Psoas muscle (tissue), 8 donors: ENCODE data around the gene MRPL14. TPM values are rescaled to one million over a fixed set of nuclear protein-coding genes. Genes with fewer than 3 reads are reported as not detected.

Source experiments
- ATAC-seq, 4 donors: fragments of 200-7000 bp; cut with Tn5 transposase; one replicate each; pipeline ENCODE4 v1.9.1; 2020; ENCODE audit warnings: moderate library complexity in 3 of 4, mild to moderate bottlenecking in 2 of 4
- DNase-seq, 2 donors: peaks; one replicate each; pipeline ENCODE4 v3.0.0-alpha.2; 2020
- H3K27ac ChIP-seq: fragments of 200-600 bp; one replicate; pipeline ENCODE4 v1.8.0; 2022
- H3K27me3 ChIP-seq, 3 donors: fragments of 200-600 bp in 1 of 3; one replicate each; pipeline versions ENCODE4 v1.6.1 to v1.8.0; 2013 to 2022; ENCODE audit warnings: low read length in 2 of 3, mild to moderate bottlenecking in 2 of 3, moderate library complexity in 1 of 3; ENCODE audit not compliant: insufficient read depth in 3 of 3
- H3K36me3 ChIP-seq, 2 donors: fragments of 200-600 bp in 1 of 2; one replicate each; pipeline versions ENCODE4 v1.6.1 to v1.8.0; 2013 to 2022; ENCODE audit warnings: low read depth in 1 of 2, mild to moderate bottlenecking in 1 of 2, moderate library complexity in 1 of 2; ENCODE audit not compliant: insufficient read depth in 1 of 2
- H3K4me1 ChIP-seq: fragments of 200-600 bp; one replicate; pipeline ENCODE4 v1.8.0; 2022
- H3K4me3 ChIP-seq: fragments of 200-600 bp; one replicate; pipeline ENCODE4 v1.8.0; 2022; ENCODE audit warnings: mild to moderate bottlenecking
- H3K9me3 ChIP-seq: fragments of 200-600 bp; one replicate; pipeline ENCODE4 v1.8.0; 2022
- WGBS, 3 donors: extraction: QIAGEN DNeasy Blood & Tissue Kit; methylation state at CpG; one replicate each; pipeline versions ENCODE4 v1.1.6 to v1.1.7; 2013; 5-methylcytosine and 5-hydroxymethylcytosine counted together
- intact Hi-C, 2 donors: fragments of 100-400 bp; cut with DNase I; formaldehyde crosslinking; loops; one replicate each; pipeline versions ENCODE4 v1.11.0 to v1.14.2; 2022
- polyA plus RNA-seq, 3 donors: library from polyadenylated mRNA; stranded (reverse); fragments of 200-250 nt; gene quantifications; one replicate each; pipeline ENCODE4 v1.2.3, GENCODE V29; 2013
- total RNA-seq, 4 donors: library from RNA; stranded (reverse); fragmentation: NEBNext Ultra II Directional in 2 of 4; extraction: Animal tissue kit (Norgen Biotek cat#: 25700) in 2 of 4; gene quantifications; one replicate each; pipeline versions ENCODE4 v1.2.1 to v1.2.4, GENCODE V29; 2021 to 2023
- TF ChIP-seq, protein P1 (sequence below): fragments of 200-600 bp; IDR thresholded peaks from one replicate; pipeline ENCODE4 v1.8.0; 2022; ENCODE audit warnings: antibody characterized with exemption
- donor health status: healthy with polysubstance abuse.
- donor health status: DM: no; HTN: no; CAD: no; lungs with moderate emphysema.
- donor health status: Bipolar disorder and iron deficiency.
- donor health status: healthy.
- donor health status: DM: yes; HTN: yes; CAD: no.
- donor health status: DM: no; HTN: no; CAD: no.
- donor health status: DM: no; HTN: no; CAD: no.
- donor health status: DM: yes; HTN: yes; CAD: no.

The MRPL14 gene
- total and polyA plus RNA-seq, 7 donors: 62.3 to 308 (median 166) TPM

DNA sequence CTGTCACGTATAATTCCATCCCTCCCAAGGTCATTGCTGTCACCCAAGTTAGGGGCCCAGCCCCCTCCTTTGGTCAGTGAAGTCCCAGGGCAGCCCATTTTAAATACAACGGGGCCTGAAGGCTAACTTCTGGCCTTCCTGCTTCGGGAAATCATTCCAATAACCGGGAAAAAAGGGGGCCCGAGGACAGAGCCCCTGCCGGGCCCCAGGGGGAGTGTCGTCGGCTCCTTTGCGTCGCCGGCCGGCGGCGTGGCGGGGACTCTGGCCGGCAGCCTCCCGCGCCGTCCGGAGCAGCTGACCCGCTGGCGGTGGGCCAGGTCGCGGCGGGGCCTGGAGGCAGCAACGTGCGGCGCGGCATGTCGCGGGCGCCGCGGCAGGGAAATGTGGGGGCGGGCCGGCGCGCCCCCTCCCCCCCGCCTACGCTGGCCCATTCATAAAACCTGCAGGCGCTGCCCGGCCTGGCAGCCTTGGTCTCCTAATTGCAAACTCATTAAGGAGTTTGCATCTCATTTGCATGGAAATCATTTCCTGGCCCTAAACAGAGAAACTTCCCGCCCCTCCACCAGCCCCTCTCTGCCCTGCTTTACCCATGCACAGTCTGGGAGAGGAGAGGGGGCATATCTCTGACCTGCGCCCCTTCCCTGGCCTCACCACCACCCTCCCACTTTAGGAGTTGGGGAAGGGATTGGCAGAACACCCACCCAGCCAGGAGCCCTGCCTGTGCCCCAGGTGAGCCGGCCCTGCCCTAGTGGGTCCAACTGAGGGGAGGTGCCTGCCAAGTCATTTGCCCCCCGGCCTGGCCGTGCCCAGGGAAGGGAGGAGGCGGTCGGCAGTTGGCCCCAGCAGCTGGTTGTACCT is 50.7 kb downstream of the MRPL14 start:
- H3K27me3 ChIP-seq: no peaks in the 10 kb centered on the region
- no peaks in the 10 kb centered on the region for H3K9me3 ChIP-seq
- peak overlapping the region; percentile 13 for H3K4me3 ChIP-seq
- DNase-seq (peak; percentile 74 to 85), ATAC-seq (peak in 3 of 4 donors; percentile 10 to 31 (median 25))
- 11 to 16% (median 14%) methylated on average over 36 to 49 of the region's 49 CpGs for WGBS, 3 donors
- H3K27ac ChIP-seq: peak overlapping the region; percentile 90
- TF ChIP-seq, protein P1, sequence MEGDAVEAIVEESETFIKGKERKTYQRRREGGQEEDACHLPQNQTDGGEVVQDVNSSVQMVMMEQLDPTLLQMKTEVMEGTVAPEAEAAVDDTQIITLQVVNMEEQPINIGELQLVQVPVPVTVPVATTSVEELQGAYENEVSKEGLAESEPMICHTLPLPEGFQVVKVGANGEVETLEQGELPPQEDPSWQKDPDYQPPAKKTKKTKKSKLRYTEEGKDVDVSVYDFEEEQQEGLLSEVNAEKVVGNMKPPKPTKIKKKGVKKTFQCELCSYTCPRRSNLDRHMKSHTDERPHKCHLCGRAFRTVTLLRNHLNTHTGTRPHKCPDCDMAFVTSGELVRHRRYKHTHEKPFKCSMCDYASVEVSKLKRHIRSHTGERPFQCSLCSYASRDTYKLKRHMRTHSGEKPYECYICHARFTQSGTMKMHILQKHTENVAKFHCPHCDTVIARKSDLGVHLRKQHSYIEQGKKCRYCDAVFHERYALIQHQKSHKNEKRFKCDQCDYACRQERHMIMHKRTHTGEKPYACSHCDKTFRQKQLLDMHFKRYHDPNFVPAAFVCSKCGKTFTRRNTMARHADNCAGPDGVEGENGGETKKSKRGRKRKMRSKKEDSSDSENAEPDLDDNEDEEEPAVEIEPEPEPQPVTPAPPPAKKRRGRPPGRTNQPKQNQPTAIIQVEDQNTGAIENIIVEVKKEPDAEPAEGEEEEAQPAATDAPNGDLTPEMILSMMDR: no peak
- intact Hi-C loops: loop anchor here in 1 of 2 donors (1.0 to 10.0 kb wide), 4 partner anchors 124 to 442 kb away; partner anchors contain the start of genes MAD2L1BP and VEGFA
- H3K36me3 ChIP-seq: no peaks in the 10 kb centered on the region
- peaks cover 26% of the 10 kb centered on the region for H3K4me1 ChIP-seq

DNA sequence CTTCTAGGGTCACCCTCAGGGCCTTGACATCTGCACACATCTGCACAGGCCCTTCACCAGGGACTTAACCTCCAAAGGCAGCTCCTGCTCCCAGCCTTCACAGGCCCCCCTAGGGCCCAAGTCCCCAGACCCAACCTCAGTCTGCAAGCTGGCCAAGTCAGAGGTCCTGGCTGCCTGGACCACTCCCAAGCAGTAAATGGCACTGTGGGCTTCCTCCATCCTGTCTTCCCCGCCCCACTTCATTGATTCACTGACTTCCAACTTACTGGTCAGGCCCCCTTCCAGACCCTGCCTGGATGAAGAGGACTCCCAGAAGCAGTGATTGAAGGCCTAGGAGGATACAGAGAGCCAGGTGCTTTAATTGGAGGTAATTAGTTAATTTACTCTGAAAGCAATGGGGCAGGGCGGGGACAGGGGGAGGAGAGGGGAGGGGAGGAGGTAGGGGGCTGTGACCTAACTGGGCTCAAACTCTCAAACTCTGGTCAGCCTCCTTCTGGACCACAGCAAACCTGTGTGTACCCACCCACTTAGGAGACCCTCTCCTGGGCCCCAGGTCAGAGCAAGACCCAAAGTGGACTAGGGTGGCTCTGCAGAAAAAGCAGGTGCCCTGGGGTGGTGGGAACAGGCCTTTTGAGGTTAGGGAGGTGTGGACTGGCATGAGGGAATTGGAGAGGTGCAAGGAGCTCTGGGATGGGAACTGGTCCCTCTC is 51.5 kb downstream of the MRPL14 start:
- intact Hi-C loops: loop anchor here (1.0 to 10.0 kb wide), 5 partner anchors 123 to 441 kb away; partner anchors contain the start of gene MAD2L1BP (in 1 of the 2)
- WGBS, 3 donors: 90 to 100% (median 97%) methylated on average over 1 to 2 of the region's 2 CpGs
- Histone ChIP-seq H3K36me3 (no peaks in the 10 kb centered on the region), H3K4me1 (peaks cover 26% of the 10 kb centered on the region), H3K4me3 (peak overlapping the region; percentile 13), H3K27me3 (no peaks in the 10 kb centered on the region), H3K9me3 (no peaks in the 10 kb centered on the region), H3K27ac (peak overlapping the region; percentile 90)
- TF ChIP-seq, protein P1: no peak
- ATAC-seq (no peak), DNase-seq (peak in 1 of 2 donors; percentile 50)

DNA sequence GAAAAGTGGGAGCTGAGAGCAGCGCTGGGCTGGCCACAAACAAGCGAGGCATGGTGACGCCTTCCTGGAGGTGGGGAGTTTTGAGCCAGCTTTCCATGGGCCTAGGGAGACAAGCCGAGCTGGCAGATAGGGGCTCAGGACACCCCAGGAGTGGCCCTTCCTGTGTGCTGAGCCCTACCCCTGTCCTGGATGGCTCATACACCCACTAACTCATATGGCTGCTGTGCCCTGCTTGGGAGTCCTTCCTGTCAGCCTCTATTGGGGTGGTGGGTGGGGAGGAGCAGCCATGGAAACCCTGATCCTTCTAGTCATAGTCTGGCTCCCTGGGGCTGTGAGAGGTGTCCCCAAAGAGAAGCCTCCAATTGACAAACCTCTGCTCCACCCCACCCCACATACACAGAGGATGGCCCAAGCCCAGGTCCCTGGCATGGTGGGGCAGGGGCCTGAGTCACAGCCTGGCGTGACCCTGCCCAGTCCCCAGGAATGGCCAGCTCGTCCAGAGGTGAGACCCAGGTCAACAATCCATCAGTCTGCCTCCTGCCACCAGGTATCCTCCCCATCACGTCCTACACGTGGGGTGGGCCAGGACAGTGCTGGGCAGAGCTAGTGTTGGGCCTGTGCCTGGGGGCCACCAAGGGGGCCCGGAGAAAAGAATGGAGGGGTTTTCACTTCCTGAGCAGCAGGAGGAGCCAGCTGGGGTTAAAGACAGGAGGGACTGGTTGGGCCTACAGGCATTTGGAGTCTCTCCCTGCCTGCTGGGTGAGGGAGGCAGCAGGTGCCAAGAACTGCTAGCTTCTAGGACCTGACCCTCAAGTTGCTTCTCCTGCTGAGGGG is 52.2 kb downstream of the MRPL14 start:
- ATAC-seq: peak in 3 of 4 donors; percentile 1 to 5 (median 5)
- Histone ChIP-seq H3K27me3 (no peaks in the 10 kb centered on the region), H3K36me3 (no peaks in the 10 kb centered on the region), H3K4me1 (peaks cover 26% of the 10 kb centered on the region), H3K4me3 (no peak overlapping the region), H3K27ac (peak overlapping the region; percentile 90), H3K9me3 (no peaks in the 10 kb centered on the region)
- intact Hi-C loops: loop anchor here (1.0 to 10.0 kb wide), 7 partner anchors 73 to 440 kb away; partner anchors contain the start of gene MAD2L1BP (in 1 of the 2)
- WGBS, 3 donors: 50 to 61% (median 55%) methylated on average over 9 of the region's 9 CpGs
- TF ChIP-seq, protein P1: no peak
- DNase-seq: peak in 1 of 2 donors; percentile 45

DNA sequence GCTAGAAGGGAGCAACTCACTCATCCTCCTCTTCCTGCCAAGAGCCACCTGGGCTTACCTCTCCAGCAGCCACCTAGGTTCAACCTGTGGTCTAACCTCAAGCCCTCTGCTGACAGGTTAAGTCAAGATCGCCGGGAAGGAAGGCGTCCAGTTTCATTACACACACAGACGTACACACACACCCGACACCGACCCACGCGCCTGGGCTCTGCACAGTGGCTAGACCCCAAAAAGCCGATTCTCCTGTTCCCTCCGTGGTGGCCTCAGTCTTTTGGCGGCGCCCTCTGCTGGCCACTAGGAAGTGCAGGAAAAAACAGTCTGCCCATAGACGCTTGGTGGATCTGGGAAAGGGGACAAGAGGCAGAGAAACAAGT is 52.8 kb downstream of the MRPL14 start:
- 0 to 1% (median 1%) methylated on average over 13 of the region's 13 CpGs for WGBS, 3 donors
- TF ChIP-seq, protein P1: peak; percentile 91
- intact Hi-C loops: loop anchor here (1.0 to 10.0 kb wide), 5 partner anchors 72 to 440 kb away; partner anchors contain the start of gene MAD2L1BP (in 1 of the 2)
- peaks cover 26% of the 10 kb centered on the region for H3K4me1 ChIP-seq
- no peaks in the 10 kb centered on the region for H3K9me3 ChIP-seq
- peak overlapping the region; percentile 90 for H3K27ac ChIP-seq
- ATAC-seq (peak; percentile 69 to 80 (median 72)), DNase-seq (peak; percentile 75 to 86)
- peak overlapping the region; percentile 72 for H3K4me3 ChIP-seq
- no peaks in the 10 kb centered on the region for H3K36me3 ChIP-seq
- no peaks in the 10 kb centered on the region for H3K27me3 ChIP-seq
